HEK293 (cell line): ENCODE results near the gene FRY.

ENCODE experiments used
- CTCF ChIA-PET: fragments of 350-600 bp; formaldehyde crosslinking; extraction: SDS; loops from one replicate; lab custom pipeline; 2021; ENCODE audit warnings: antibody characterized with exemption; lab: Yijun Ruan, JAX
- POLR2A ChIA-PET: fragments of 300-600 bp; formaldehyde crosslinking; extraction: SDS; loops from one replicate; lab custom pipeline; 2020; ENCODE audit warnings: antibody characterized with exemption, inconsistent platforms; lab: Yijun Ruan, JAX
- H3K27ac ChIP-seq: fragments of 200-500 bp; sonication (Bioruptor generic); 2 replicates; pipeline ENCODE4 v1.5.1; 2014; ENCODE audit warnings: low read depth, low read length, control low read depth, inconsistent platforms; ENCODE audit errors: extremely low read depth
- H3K36me3 ChIP-seq, 2 experiments: fragments of 200-500 bp in 1 of 2; sonication (Bioruptor generic) in 1 of 2; 1 replicate in 1 of 2; 2 replicates in 1 of 2; pipeline ENCODE4 v1.5.1; 2014 to 2017; ENCODE audit warnings: inconsistent platforms in 2 of 2, low read length in 2 of 2; ENCODE audit not compliant: control insufficient read depth in 2 of 2, insufficient read depth in 1 of 2
- H3K4me1 ChIP-seq: fragments of 200-500 bp; sonication (Bioruptor generic); 2 replicates; pipeline ENCODE4 v1.5.1; 2014; ENCODE audit warnings: mild to moderate bottlenecking, low read length, inconsistent platforms; ENCODE audit not compliant: control insufficient read depth, insufficient read depth
- H3K4me3 ChIP-seq: 2 replicates; pipeline ENCODE4 v1.5.1; 2011; ENCODE audit warnings: low read depth, mild to moderate bottlenecking, control low read depth, low read length, moderate library complexity
- H3K9me3 ChIP-seq: fragments of 200-500 bp; sonication (Bioruptor generic); 2 replicates; pipeline ENCODE4 v1.5.1; 2014; ENCODE audit warnings: low read depth, low read length, inconsistent platforms; ENCODE audit not compliant: control insufficient read depth, insufficient read depth
- REPIN1 ChIP-seq: fragments of 450-650 bp; formaldehyde crosslinking; IDR thresholded peaks from 2 replicates; pipeline ENCODE4 v1.5.1; 2017; ENCODE audit warnings: missing biosample characterization, missing genetic modification characterization, low read depth
- TSHZ1 ChIP-seq: fragments of 450-650 bp; formaldehyde crosslinking; IDR thresholded peaks from 2 replicates; pipeline ENCODE4 v1.5.1; 2016; ENCODE audit warnings: missing biosample characterization, missing genetic modification characterization, borderline replicate concordance
- ZBTB26 ChIP-seq: fragments of 450-650 bp; formaldehyde crosslinking; optimal IDR thresholded peaks from 2 replicates; pipeline ENCODE3; 2016; ENCODE audit warnings: missing biosample characterization, mild to moderate bottlenecking, missing genetic modification characterization
- ZBTB48 ChIP-seq: fragments of 450-650 bp; formaldehyde crosslinking; IDR thresholded peaks from 2 replicates; pipeline ENCODE4 v1.5.1; 2016; ENCODE audit warnings: missing biosample characterization, missing genetic modification characterization
- ZEB2 ChIP-seq: fragments of 450-650 bp; formaldehyde crosslinking; IDR thresholded peaks from 2 replicates; pipeline ENCODE4 v1.5.1; 2016; ENCODE audit warnings: missing biosample characterization, missing genetic modification characterization
- ZFP37 ChIP-seq: fragments of 450-650 bp; formaldehyde crosslinking; IDR thresholded peaks from 2 replicates; pipeline ENCODE4 v1.5.1; 2016; ENCODE audit warnings: missing biosample characterization, missing genetic modification characterization
- ZNF121 ChIP-seq: fragments of 450-650 bp; formaldehyde crosslinking; IDR thresholded peaks from 2 replicates; pipeline ENCODE4 v1.5.1; 2016; ENCODE audit warnings: missing biosample characterization, missing genetic modification characterization
- ZNF155 ChIP-seq: fragments of 450-650 bp; formaldehyde crosslinking; IDR thresholded peaks from 2 replicates; pipeline ENCODE4 v1.5.1; 2016; ENCODE audit warnings: missing biosample characterization, missing genetic modification characterization
- ZNF221 ChIP-seq: fragments of 450-650 bp; formaldehyde crosslinking; IDR thresholded peaks from 2 replicates; pipeline ENCODE4 v1.5.1; 2017; ENCODE audit warnings: missing biosample characterization, missing genetic modification characterization, borderline replicate concordance
- ZNF223 ChIP-seq: fragments of 450-650 bp; formaldehyde crosslinking; IDR thresholded peaks from 2 replicates; pipeline ENCODE4 v1.5.1; 2016; ENCODE audit warnings: missing biosample characterization, missing genetic modification characterization
- ZNF274 ChIP-seq, 2 experiments: fragments of 200-500 bp in 1 of 2; fragments of 450-650 bp in 1 of 2; sonication (Bioruptor generic) in 1 of 2; formaldehyde crosslinking in 1 of 2; IDR thresholded peaks; 2 replicates each; pipeline versions ENCODE4 v1.5.1 to v1.6.1; 2014 to 2016; ENCODE audit warnings: borderline replicate concordance in 1 of 2, inconsistent platforms in 1 of 2, low read length in 1 of 2, missing biosample characterization in 1 of 2, missing genetic modification characterization in 1 of 2
- ZNF354C ChIP-seq: fragments of 450-650 bp; formaldehyde crosslinking; IDR thresholded peaks from 2 replicates; pipeline ENCODE4 v1.5.1; 2016; ENCODE audit warnings: missing biosample characterization, missing genetic modification characterization, low read depth, borderline replicate concordance
- ZNF423 ChIP-seq: fragments of 450-650 bp; formaldehyde crosslinking; IDR thresholded peaks from 2 replicates; pipeline ENCODE4 v1.5.1; 2016; ENCODE audit warnings: missing biosample characterization, missing genetic modification characterization
- ZNF48 ChIP-seq: fragments of 450-650 bp; formaldehyde crosslinking; IDR thresholded peaks from 2 replicates; pipeline ENCODE4 v1.5.1; 2016; ENCODE audit warnings: missing biosample characterization, missing genetic modification characterization
- ZNF501 ChIP-seq: fragments of 450-650 bp; formaldehyde crosslinking; IDR thresholded peaks from 2 replicates; pipeline ENCODE4 v1.5.1; 2016; ENCODE audit warnings: missing biosample characterization, missing genetic modification characterization
- ZNF530 ChIP-seq: fragments of 450-650 bp; formaldehyde crosslinking; IDR thresholded peaks from 2 replicates; pipeline ENCODE4 v1.5.1; 2016; ENCODE audit warnings: low read depth, missing biosample characterization, missing genetic modification characterization
- ZNF544 ChIP-seq: fragments of 450-650 bp; formaldehyde crosslinking; IDR thresholded peaks from 2 replicates; pipeline ENCODE4 v1.5.0; 2017; ENCODE audit warnings: missing biosample characterization, missing genetic modification characterization
- ZNF580 ChIP-seq: fragments of 450-650 bp; formaldehyde crosslinking; IDR thresholded peaks from 2 replicates; pipeline ENCODE4 v1.5.1; 2016; ENCODE audit warnings: missing biosample characterization, missing genetic modification characterization
- ZNF707 ChIP-seq: fragments of 450-650 bp; formaldehyde crosslinking; IDR thresholded peaks from 2 replicates; pipeline ENCODE4 v1.5.1; 2016; ENCODE audit warnings: missing biosample characterization, missing genetic modification characterization
- ZNF747 ChIP-seq: fragments of 450-650 bp; formaldehyde crosslinking; IDR thresholded peaks from 2 replicates; pipeline ENCODE4 v1.5.1; 2016; ENCODE audit warnings: missing biosample characterization, missing genetic modification characterization
- ZNF777 ChIP-seq: fragments of 450-650 bp; formaldehyde crosslinking; IDR thresholded peaks from 2 replicates; pipeline ENCODE4 v1.5.1; 2017; ENCODE audit warnings: missing biosample characterization, missing genetic modification characterization, borderline replicate concordance
- ZNF792 ChIP-seq: fragments of 450-650 bp; formaldehyde crosslinking; IDR thresholded peaks from 2 replicates; pipeline ENCODE4 v1.5.1; 2016; ENCODE audit warnings: missing biosample characterization, missing genetic modification characterization
- ZSCAN4 ChIP-seq: fragments of 450-650 bp; formaldehyde crosslinking; IDR thresholded peaks from 2 replicates; pipeline ENCODE4 v1.5.1; 2017; ENCODE audit warnings: missing biosample characterization, missing genetic modification characterization

Gene FRY

GRCh38 chr13:32125221-32125689 is 93.7 kb downstream of the FRY start:
- CTCF ChIA-PET = no interaction called here
- Histone ChIP-seq H3K4me1 (no peaks in the 10 kb centered on the region), H3K27ac (no peak overlapping the region), H3K9me3 (no peaks in the 10 kb centered on the region), H3K4me3 (no peak overlapping the region), H3K36me3 (no peaks in the 10 kb centered on the region)
- POLR2A ChIA-PET = interaction anchor here (0.5 kb wide), 1 partner anchor 412 kb away, joined by 3 read pairs; no protein-coding TSS in a partner anchor
- TF ChIP-seq ZSCAN4 (tag by site-specific recombination) (no peak), ZNF48 (tag by site-specific recombination) (no peak), ZNF747 (tag by site-specific recombination) (no peak), ZNF530 (tag by site-specific recombination) (no peak)

GRCh38 chr13:32125751-32126150 is 94.2 kb downstream of the FRY start:
- CTCF ChIA-PET = no interaction called here
- H3K9me3 ChIP-seq = no peaks in the 10 kb centered on the region
- TF ChIP-seq REPIN1 (tag by site-specific recombination) (no peak), ZNF580 (tag by site-specific recombination) (no peak), ZNF121 (no peak), ZEB2 (tag by site-specific recombination) (no peak), ZNF423 (tag by site-specific recombination) (no peak), ZNF777 (tag by site-specific recombination) (no peak), TSHZ1 (tag by site-specific recombination) (no peak), ZNF155 (no peak), ZNF707 (tag by site-specific recombination) (no peak), ZNF792 (no peak), ZNF274 (IDR thresholded peaks at IDR 0.05; ENCODE audit: low read length) (no peak), ZNF274 (tag by site-specific recombination; IDR thresholded peaks at IDR 0.05; ENCODE audit: borderline replicate concordance) (no peak), ZBTB48 (no peak), ZBTB26 (tag by site-specific recombination) (no peak), ZNF501 (no peak), ZNF221 (tag by site-specific recombination) (no peak), ZNF544 (no peak), ZNF223 (tag by site-specific recombination) (no peak), ZFP37 (tag by site-specific recombination) (no peak), ZNF354C (tag by site-specific recombination) (no peak)
- no peak overlapping the region for H3K4me3 ChIP-seq
- H3K4me1 ChIP-seq = no peaks in the 10 kb centered on the region
- POLR2A ChIA-PET = interaction anchor here (0.5 kb wide), 1 partner anchor 412 kb away, joined by 3 read pairs; no protein-coding TSS in a partner anchor
- no peak overlapping the region for H3K27ac ChIP-seq
- H3K36me3 ChIP-seq = no peaks in the 10 kb centered on the region
